Measurements from ENCODE around the gene PAFAH1B1. TPM values are rescaled to one million over a fixed set of nuclear protein-coding genes. Genes with fewer than 3 reads are reported as not detected.

The PAFAH1B1 gene
- total RNA-seq, 2 donors from 2014 or later = 84.0 to 120 TPM

DNA sequence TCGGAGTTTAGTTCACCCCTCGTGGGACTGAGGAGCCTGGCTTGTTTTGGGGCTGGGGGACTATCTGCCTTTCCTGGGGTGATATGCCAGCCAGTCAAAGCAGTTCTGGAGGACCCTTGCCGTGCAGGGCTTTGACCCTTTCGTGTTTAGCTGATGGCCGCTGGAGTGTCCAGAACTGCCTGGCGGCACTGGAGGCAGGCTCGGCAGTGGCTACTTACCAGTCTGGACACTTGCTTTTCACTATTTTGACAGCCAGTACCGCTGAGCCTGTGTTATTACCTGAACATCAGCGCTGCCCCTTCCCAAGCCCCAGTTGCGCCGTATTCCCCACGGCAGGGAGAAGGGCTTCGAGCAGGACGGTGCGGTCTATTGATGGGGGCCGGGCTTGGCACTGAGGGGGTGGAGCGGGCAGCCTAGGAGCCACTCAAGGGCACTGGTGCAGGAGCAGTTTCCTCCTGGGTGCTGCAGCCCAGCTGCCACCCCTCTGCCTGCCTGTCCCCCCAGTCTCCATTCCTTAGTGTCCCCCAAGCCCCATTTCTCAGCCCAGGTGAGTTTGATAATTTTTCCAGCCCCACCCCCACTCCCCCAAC is 137.4 kb downstream of the PAFAH1B1 start:
- no peak for DNase-seq
- intact Hi-C loops (cut with DNase I) = no loop called here
- no peak for ATAC-seq

DNA sequence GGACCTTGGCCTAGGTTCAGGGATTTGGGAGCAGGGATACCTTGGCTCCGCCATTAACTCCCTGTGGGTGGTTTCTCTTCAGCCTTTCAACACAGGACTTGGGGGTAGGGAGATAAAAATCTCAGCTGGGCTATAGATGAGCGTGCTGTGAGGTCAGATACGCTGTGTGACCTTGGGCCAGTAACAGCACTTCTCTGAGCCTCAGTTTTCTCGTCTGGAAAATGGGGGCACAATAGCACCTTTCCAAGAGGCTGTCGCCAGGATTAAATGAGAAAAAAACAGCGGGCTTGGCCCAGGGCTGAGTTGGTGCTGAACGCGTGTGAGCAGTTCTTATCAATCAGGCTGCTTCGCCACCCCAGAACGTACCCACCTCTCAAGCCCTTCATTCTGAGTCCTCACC is 138.4 kb downstream of the PAFAH1B1 start:
- ATAC-seq (no peak), DNase-seq (no peak)
- intact Hi-C loops (cut with DNase I) = no loop called here

DNA sequence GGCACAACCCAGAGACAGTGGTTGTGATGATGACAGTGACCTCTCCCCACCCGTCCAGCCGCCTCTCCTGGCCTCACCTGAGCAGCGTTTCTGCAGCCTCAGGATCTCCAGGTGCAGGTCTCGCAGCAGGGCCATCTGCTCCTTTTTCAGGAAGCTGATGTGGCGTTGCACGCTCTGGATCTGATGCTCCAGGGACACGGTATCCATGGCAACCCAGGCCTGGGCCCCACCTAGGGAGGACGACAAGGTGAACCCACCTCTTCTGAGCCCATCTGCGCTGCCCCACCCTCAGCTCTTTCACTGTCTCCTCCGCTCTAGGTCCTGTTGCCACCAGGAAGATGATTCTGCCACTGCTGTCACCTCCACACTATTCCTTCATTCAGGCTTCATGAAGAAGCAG is 141.5 kb downstream of the PAFAH1B1 start:
- intact Hi-C loops (cut with DNase I) = no loop called here
- ATAC-seq = no peak

More for the DNA sequence above, 141.5 kb downstream of the PAFAH1B1 start:
- DNase-seq = no peak

Small RNA genes within 50 kb of the gene (microRNA-seq; reads per million reads assigned to microRNA genes)
- gene MIR6776 = 0 to 0.20 reads per million in 2 donors

Other genes with a start within 250 kb of the PAFAH1B1 start
- 10 to 100 TPM; 11.2 to 12.7 TPM for gene MNT, start 192.6 kb upstream of the PAFAH1B1 start, total RNA-seq
- gene METTL16, start 81.8 kb upstream of the PAFAH1B1 start, total RNA-seq = 10 to 100 TPM; 19.2 to 22.7 TPM
- 100 to 1,000 TPM in 1 of 2 donors, 10 to 100 TPM in 1; 98.4 to 118 TPM for gene CLUH, start 118.1 kb downstream of the PAFAH1B1 start, total RNA-seq
- under 1 TPM; 0.06 to 0.13 TPM for gene CCDC92B, start 156.0 kb downstream of the PAFAH1B1 start, total RNA-seq
- gene RAP1GAP2, start 202.8 kb downstream of the PAFAH1B1 start, total RNA-seq = 10 to 100 TPM; 49.1 to 57.6 TPM

Measured in left cardiac atrium (tissue), 4 donors.